SU-DHL-6 (cell line): ENCODE results near the gene INO80D.

ENCODE experiments used
- EZH2phosphoT487 ChIP-seq: fragments of 200-600 bp; sonication (generic), shearing (Covaris generic); conservative IDR thresholded peaks from 2 replicates; pipeline ENCODE4 v1.6.1; 2018; ENCODE audit warnings: mild to moderate bottlenecking, antibody characterized with exemption, low read length, moderate library complexity, mixed read lengths
- TF ChIP-seq, protein P1 (sequence below): fragments of 200-600 bp; sonication (generic); IDR thresholded peaks from one replicate; pipeline ENCODE4 v1.5.1; 2017; ENCODE audit warnings: antibody characterized with exemption, mild to moderate bottlenecking, low read length, moderate library complexity; ENCODE audit not compliant: insufficient read depth, poor library complexity, severe bottlenecking

DNA sequence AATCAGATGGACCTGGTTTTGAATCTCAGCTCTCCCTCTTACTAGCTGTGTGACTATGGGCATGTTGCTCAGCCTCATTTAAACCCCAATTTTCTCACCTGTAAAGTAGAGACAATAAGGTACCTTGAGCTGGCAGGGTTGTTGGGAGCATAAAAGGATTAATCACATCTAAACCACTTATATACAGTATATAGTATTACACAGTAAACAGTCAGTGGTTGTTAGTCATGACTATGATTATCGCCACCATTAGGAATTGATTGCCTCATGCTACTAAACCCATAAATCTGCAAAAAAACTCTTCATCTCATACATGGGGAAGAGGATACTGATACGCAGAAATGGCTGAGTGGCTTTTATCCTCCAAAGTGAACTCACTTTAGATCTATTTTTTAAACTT lies 65.8 kb downstream of the INO80D start:
- TF ChIP-seq, protein P1, sequence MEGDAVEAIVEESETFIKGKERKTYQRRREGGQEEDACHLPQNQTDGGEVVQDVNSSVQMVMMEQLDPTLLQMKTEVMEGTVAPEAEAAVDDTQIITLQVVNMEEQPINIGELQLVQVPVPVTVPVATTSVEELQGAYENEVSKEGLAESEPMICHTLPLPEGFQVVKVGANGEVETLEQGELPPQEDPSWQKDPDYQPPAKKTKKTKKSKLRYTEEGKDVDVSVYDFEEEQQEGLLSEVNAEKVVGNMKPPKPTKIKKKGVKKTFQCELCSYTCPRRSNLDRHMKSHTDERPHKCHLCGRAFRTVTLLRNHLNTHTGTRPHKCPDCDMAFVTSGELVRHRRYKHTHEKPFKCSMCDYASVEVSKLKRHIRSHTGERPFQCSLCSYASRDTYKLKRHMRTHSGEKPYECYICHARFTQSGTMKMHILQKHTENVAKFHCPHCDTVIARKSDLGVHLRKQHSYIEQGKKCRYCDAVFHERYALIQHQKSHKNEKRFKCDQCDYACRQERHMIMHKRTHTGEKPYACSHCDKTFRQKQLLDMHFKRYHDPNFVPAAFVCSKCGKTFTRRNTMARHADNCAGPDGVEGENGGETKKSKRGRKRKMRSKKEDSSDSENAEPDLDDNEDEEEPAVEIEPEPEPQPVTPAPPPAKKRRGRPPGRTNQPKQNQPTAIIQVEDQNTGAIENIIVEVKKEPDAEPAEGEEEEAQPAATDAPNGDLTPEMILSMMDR, result no peak
- no peak for TF ChIP-seq EZH2phosphoT487
